SH-SY5Y (cell line): ENCODE data around the gene IRAK1BP1.

Experiments
- GATA2 ChIP-seq: IDR thresholded peaks from 2 replicates; pipeline ENCODE4 v1.6.1; 2011; ENCODE audit warnings: mild to moderate bottlenecking, low read depth, low read length
- GATA3 ChIP-seq: IDR thresholded peaks from 2 replicates; pipeline ENCODE4 v1.6.1; 2011; ENCODE audit warnings: low read depth, mild to moderate bottlenecking, low read length, moderate library complexity

The IRAK1BP1 gene

GRCh38 chr6:78925317-78925716 is 58.0 kb downstream of the IRAK1BP1 start:
- no peak for TF ChIP-seq GATA3
- no peak for TF ChIP-seq GATA2

GRCh38 chr6:78935553-78935952 is 68.2 kb downstream of the IRAK1BP1 start:
- TF ChIP-seq GATA2, result no peak
- no peak for TF ChIP-seq GATA3

- TF ChIP-seq GATA3 (no peak), GATA2 (no peak)
These were observed 69.2 kb downstream of the IRAK1BP1 start for GRCh38 chr6:78936515-78936914.

- no peak for TF ChIP-seq GATA3
- TF ChIP-seq GATA2, result no peak
These were observed 75.1 kb downstream of the IRAK1BP1 start for GRCh38 chr6:78942446-78942845.

GRCh38 chr6:78947529-78947928 is 80.2 kb downstream of the IRAK1BP1 start:
- no peak for TF ChIP-seq GATA2
- no peak for TF ChIP-seq GATA3

- TF ChIP-seq GATA2 (no peak), GATA3 (no peak)
These were observed 80.6 kb downstream of the IRAK1BP1 start for GRCh38 chr6:78947962-78948361.

GRCh38 chr6:78948785-78949184 is 81.4 kb downstream of the IRAK1BP1 start:
- TF ChIP-seq GATA2 (no peak), GATA3 (no peak)

- no peak for TF ChIP-seq GATA3
- no peak for TF ChIP-seq GATA2
These were observed 85.0 kb downstream of the IRAK1BP1 start for GRCh38 chr6:78952362-78952761.
